SK-N-MC (cell line): Measurements from ENCODE around the gene INPP5D.

Experiments
- EZH2 ChIP-seq: fragments of 200-600 bp; sonication (generic); IDR thresholded peaks from one replicate; pipeline ENCODE4 v1.6.1; 2017; ENCODE audit warnings: antibody characterized with exemption
- POLR2AphosphoS5 ChIP-seq: IDR thresholded peaks from 2 replicates; pipeline ENCODE4 v1.6.1; 2012; ENCODE audit warnings: mild to moderate bottlenecking, low read depth, low read length, borderline replicate concordance

DNA sequence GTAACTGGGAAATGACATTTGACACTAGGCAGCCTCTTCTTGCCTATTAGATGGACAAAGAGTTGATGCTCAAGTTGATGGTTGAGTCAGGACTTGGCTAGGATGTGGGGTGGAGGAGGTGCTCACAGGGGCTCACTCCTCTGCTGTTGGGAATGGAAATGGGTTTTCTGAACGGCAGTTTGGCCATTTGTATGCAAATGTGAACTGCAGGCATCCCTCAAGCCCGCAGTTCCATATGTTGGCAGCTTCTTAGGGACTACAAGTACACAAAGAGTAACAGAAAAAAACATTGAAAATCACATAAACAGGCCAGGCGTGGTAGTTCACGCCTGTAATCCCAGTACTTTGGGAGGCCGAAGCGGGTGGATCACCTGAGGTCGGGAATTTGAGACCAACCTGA, 80.8 kb downstream of the INPP5D start:
- no peak for TF ChIP-seq POLR2AphosphoS5
- TF ChIP-seq EZH2 = no peak
